ENCODE measurements around the gene OR4C45.
"Not testable (repeated sequence)": the region's sequence is repeated elsewhere in the genome, so short reads cannot be mapped to it uniquely, and the experiment has no call there.

Gene OR4C45

DNA sequence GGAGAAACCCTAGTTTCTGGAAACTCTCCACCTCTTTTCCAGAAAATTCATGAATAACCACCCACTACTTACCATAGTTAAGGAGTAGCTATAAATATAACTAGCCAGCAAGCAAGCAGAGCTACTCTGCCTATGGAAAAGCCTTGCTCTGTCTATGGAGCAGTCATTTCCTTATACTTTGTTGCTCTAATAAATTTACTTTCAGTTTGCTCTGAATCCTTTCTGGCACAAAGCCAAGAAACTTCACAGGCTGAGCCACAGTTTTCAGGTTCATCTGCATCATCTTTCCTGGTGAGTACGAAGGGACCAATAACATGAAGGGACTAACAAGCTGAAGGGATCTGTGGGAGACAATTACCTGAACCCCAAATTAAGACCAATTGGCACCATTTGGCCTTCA lies 4.6 kb downstream of the OR4C45 start:
- Histone ChIP-seq H3K27ac (replicated peaks; ENCODE audit: low read length) (no peak overlapping the region), H4K8ac (ENCODE audit: low read depth, low read length) (no peak overlapping the region), H2BK5ac (ENCODE audit: low read length) (no peak overlapping the region), H3K27me3 (ENCODE audit: control insufficient read depth in 3 of 3, insufficient read depth in 3 of 3, low read depth in 1 of 3, low read length in 3 of 3) (no peaks in the 10 kb centered on the region), H2BK120ac (ENCODE audit: low read depth, low read length) (no peak overlapping the region), H2BK12ac (ENCODE audit: low read length) (no peak overlapping the region), H2BK15ac (ENCODE audit: low read length) (no peak overlapping the region), H2AK5ac (ENCODE audit: low read depth, low read length) (no peak overlapping the region), H3K18ac (ENCODE audit: low read length) (no peak overlapping the region), H3K36me3 (replicated peaks in 1 of 2; ENCODE audit: control insufficient read depth in 2 of 2, insufficient read depth in 2 of 2, low read length in 2 of 2) (no peaks in the 10 kb centered on the region), H3K79me1 (ENCODE audit: low read depth, low read length) (no peaks in the 10 kb centered on the region), H3K9ac (ENCODE audit: low read depth, low read length, poor library complexity) (no peak overlapping the region), H4K91ac (ENCODE audit: low read depth, low read length, poor library complexity) (no peak overlapping the region), H3K23ac (ENCODE audit: low read depth, low read length, poor library complexity) (no peak overlapping the region), H3K14ac (ENCODE audit: low read length) (no peak overlapping the region), H3K9me3 (replicated peaks in 1 of 2; ENCODE audit: control insufficient read depth in 2 of 2, insufficient read depth in 1 of 2, low read depth in 1 of 2, low read length in 2 of 2) (peaks cover 0 to 9% of the 10 kb centered on the region in 2 donors), H3K4ac (ENCODE audit: low read length) (no peak overlapping the region), H3K4me1 (ENCODE audit: control insufficient read depth in 2 of 2, insufficient read depth in 1 of 2, low read depth in 1 of 2, low read length in 2 of 2) (no peaks in the 10 kb centered on the region), H3K4me2 (ENCODE audit: insufficient read depth, low read length, poor library complexity, severe bottlenecking) (no peak overlapping the region), H2AFZ (ENCODE audit: low read length) (no peak overlapping the region), H3K4me3 (ENCODE audit: low read length in 2 of 2) (no peak overlapping the region)
- no CpG with 5 or more reads among the region's 1 CpG for WGBS, 2 donors (ENCODE audit: extremely low coverage in 2 of 2, insufficient read length in 2 of 2, insufficient replicate concordance in 1 of 2)
- no peak for DNase-seq (ENCODE audit: low spot score)

DNA sequence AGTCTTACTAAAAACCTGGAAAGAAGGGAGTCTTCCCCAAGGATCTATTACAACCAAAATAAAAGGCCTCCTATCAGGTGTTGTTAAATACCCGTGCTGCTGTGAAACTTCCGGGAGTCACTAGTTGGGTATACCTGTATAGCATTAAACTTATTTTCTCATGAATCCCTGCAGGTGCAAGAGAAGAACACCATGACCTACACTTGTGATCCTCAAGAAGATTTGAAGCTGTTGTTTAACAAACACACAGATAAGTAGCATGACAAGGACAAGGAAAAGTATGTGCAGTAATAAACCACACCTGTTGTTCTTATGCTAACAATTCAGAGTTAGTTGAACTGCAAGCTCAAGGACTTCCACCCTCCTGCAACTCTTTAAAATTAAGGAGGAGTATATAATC lies 12.0 kb downstream of the OR4C45 start:
- Histone ChIP-seq H3K36me3 (replicated peaks in 1 of 2; ENCODE audit: control insufficient read depth in 2 of 2, insufficient read depth in 2 of 2, low read length in 2 of 2) (no peaks in the 10 kb centered on the region), H3K4me1 (ENCODE audit: control insufficient read depth in 2 of 2, insufficient read depth in 1 of 2, low read depth in 1 of 2, low read length in 2 of 2) (no peaks in the 10 kb centered on the region), H3K9me3 (replicated peaks in 1 of 2; ENCODE audit: control insufficient read depth in 2 of 2, insufficient read depth in 1 of 2, low read depth in 1 of 2, low read length in 2 of 2) (peaks cover 0 to 1% of the 10 kb centered on the region in 2 donors), H3K18ac (ENCODE audit: low read length) (no peak overlapping the region), H2AK5ac (ENCODE audit: low read depth, low read length) (no peak overlapping the region), H2BK5ac (ENCODE audit: low read length) (no peak overlapping the region), H3K14ac (ENCODE audit: low read length) (no peak overlapping the region), H4K91ac (ENCODE audit: low read depth, low read length, poor library complexity) (no peak overlapping the region), H3K23ac (ENCODE audit: low read depth, low read length, poor library complexity) (no peak overlapping the region), H4K8ac (ENCODE audit: low read depth, low read length) (no peak overlapping the region), H2AFZ (ENCODE audit: low read length) (no peak overlapping the region), H3K27ac (replicated peaks; ENCODE audit: low read length) (no peak overlapping the region), H2BK12ac (ENCODE audit: low read length) (no peak overlapping the region), H2BK120ac (ENCODE audit: low read depth, low read length) (no peak overlapping the region), H3K4me3 (ENCODE audit: low read length in 2 of 2) (no peak overlapping the region), H3K4me2 (ENCODE audit: insufficient read depth, low read length, poor library complexity, severe bottlenecking) (no peak overlapping the region), H3K4ac (ENCODE audit: low read length) (no peak overlapping the region), H3K27me3 (ENCODE audit: control insufficient read depth in 3 of 3, insufficient read depth in 3 of 3, low read depth in 1 of 3, low read length in 3 of 3) (no peaks in the 10 kb centered on the region), H3K9ac (ENCODE audit: low read depth, low read length, poor library complexity) (no peak overlapping the region), H2BK15ac (ENCODE audit: low read length) (no peak overlapping the region), H3K79me1 (ENCODE audit: low read depth, low read length) (no peaks in the 10 kb centered on the region)
- DNase-seq (ENCODE audit: low spot score) = no peak
- no CpG with 5 or more reads among the region's 2 CpGs for WGBS, 2 donors (ENCODE audit: extremely low coverage in 2 of 2, insufficient read length in 2 of 2, insufficient replicate concordance in 1 of 2)

DNA sequence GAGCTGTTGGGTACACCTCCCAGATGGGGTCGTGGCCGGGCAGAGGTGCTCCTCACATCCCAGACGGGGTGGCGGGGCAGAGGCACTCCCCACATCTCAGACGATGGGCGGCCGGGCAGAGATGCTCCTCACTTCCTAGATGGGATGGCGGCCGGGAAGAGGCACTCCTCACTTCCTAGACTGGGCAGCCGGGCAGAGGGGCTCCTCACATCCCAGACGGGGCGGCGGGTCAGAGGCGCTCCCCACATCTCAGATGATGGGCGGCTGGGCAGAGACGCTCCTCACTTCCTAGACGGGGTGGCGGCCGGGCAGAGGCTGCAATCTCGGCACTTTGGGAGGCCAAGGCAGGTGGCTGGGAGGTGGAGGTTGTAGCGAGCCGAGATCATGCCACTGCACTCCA lies 30.4 kb downstream of the OR4C45 start:
- H3K27me3 ChIP-seq (ENCODE audit: control insufficient read depth in 3 of 3, insufficient read depth in 3 of 3, low read depth in 1 of 3, low read length in 3 of 3); H3K9ac ChIP-seq (ENCODE audit: low read depth, low read length, poor library complexity); H2BK15ac ChIP-seq (ENCODE audit: low read length); H3K4me2 ChIP-seq (ENCODE audit: insufficient read depth, low read length, poor library complexity, severe bottlenecking); H2AK5ac ChIP-seq (ENCODE audit: low read depth, low read length); H3K4ac ChIP-seq (ENCODE audit: low read length); H3K4me1 ChIP-seq (ENCODE audit: control insufficient read depth in 2 of 2, insufficient read depth in 1 of 2, low read depth in 1 of 2, low read length in 2 of 2); H3K4me3 ChIP-seq (ENCODE audit: low read length in 2 of 2); H4K91ac ChIP-seq (ENCODE audit: low read depth, low read length, poor library complexity); H2BK12ac ChIP-seq (ENCODE audit: low read length); DNase-seq (ENCODE audit: low spot score); H2BK5ac ChIP-seq (ENCODE audit: low read length); H3K18ac ChIP-seq (ENCODE audit: low read length); H4K8ac ChIP-seq (ENCODE audit: low read depth, low read length); H3K79me1 ChIP-seq (ENCODE audit: low read depth, low read length); H3K23ac ChIP-seq (ENCODE audit: low read depth, low read length, poor library complexity); H2AFZ ChIP-seq (ENCODE audit: low read length); H3K36me3 ChIP-seq (replicated peaks in 1 of 2; ENCODE audit: control insufficient read depth in 2 of 2, insufficient read depth in 2 of 2, low read length in 2 of 2); H3K14ac ChIP-seq (ENCODE audit: low read length); H2BK120ac ChIP-seq (ENCODE audit: low read depth, low read length); H3K27ac ChIP-seq (replicated peaks; ENCODE audit: low read length): not testable (repeated sequence)
- H3K9me3 ChIP-seq (replicated peaks in 1 of 2; ENCODE audit: control insufficient read depth in 2 of 2, insufficient read depth in 1 of 2, low read depth in 1 of 2, low read length in 2 of 2) = peaks cover 0 to 14% of the 10 kb centered on the region in 2 donors
- no CpG with 5 or more reads among the region's 22 CpGs for WGBS, 2 donors (ENCODE audit: extremely low coverage in 2 of 2, insufficient read length in 2 of 2, insufficient replicate concordance in 1 of 2)

DNA sequence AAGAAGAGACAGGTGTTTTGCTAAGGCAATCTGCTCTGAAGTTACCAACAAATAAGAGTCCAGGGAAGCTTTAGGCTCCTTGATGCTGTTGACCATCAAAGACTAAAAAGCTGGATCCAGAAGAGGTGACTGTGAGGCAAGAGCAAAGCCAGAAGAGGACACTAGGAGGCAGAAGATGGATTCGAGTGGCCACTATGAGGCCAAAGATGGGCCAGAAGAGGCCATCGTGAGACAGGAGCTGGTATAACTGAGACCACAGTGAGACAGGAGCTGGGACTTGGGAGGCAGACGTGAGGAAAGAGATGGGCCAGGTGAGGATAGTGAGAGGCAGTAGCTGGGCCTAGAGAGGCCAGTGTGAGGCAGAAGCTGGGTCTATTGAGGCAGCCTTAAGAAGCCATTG lies 37.7 kb downstream of the OR4C45 start:
- Histone ChIP-seq H2BK5ac (ENCODE audit: low read length) (no peak overlapping the region), H4K91ac (ENCODE audit: low read depth, low read length, poor library complexity) (no peak overlapping the region), H2BK15ac (ENCODE audit: low read length) (no peak overlapping the region), H3K36me3 (replicated peaks in 1 of 2; ENCODE audit: control insufficient read depth in 2 of 2, insufficient read depth in 2 of 2, low read length in 2 of 2) (no peaks in the 10 kb centered on the region), H3K23ac (ENCODE audit: low read depth, low read length, poor library complexity) (no peak overlapping the region), H3K4me2 (ENCODE audit: insufficient read depth, low read length, poor library complexity, severe bottlenecking) (no peak overlapping the region), H2BK120ac (ENCODE audit: low read depth, low read length) (no peak overlapping the region), H4K8ac (ENCODE audit: low read depth, low read length) (no peak overlapping the region), H2AFZ (ENCODE audit: low read length) (no peak overlapping the region), H3K4me1 (ENCODE audit: control insufficient read depth in 2 of 2, insufficient read depth in 1 of 2, low read depth in 1 of 2, low read length in 2 of 2) (no peaks in the 10 kb centered on the region), H3K27ac (replicated peaks; ENCODE audit: low read length) (no peak overlapping the region), H2BK12ac (ENCODE audit: low read length) (no peak overlapping the region), H3K9me3 (replicated peaks in 1 of 2; ENCODE audit: control insufficient read depth in 2 of 2, insufficient read depth in 1 of 2, low read depth in 1 of 2, low read length in 2 of 2) (peaks cover 0 to 47% of the 10 kb centered on the region in 2 donors), H3K4ac (ENCODE audit: low read length) (no peak overlapping the region), H3K14ac (ENCODE audit: low read length) (no peak overlapping the region), H3K79me1 (ENCODE audit: low read depth, low read length) (no peaks in the 10 kb centered on the region), H3K9ac (ENCODE audit: low read depth, low read length, poor library complexity) (no peak overlapping the region), H3K27me3 (ENCODE audit: control insufficient read depth in 3 of 3, insufficient read depth in 3 of 3, low read depth in 1 of 3, low read length in 3 of 3) (peaks cover 0 to 3% (median 0%) of the 10 kb centered on the region in 3 experiments), H3K4me3 (ENCODE audit: low read length in 2 of 2) (no peak overlapping the region), H2AK5ac (ENCODE audit: low read depth, low read length) (no peak overlapping the region), H3K18ac (ENCODE audit: low read length) (no peak overlapping the region)
- no CpG with 5 or more reads among the region's 3 CpGs for WGBS, 2 donors (ENCODE audit: extremely low coverage in 2 of 2, insufficient read length in 2 of 2, insufficient replicate concordance in 1 of 2)
- DNase-seq (ENCODE audit: low spot score) = no peak
